HL-60 (cell line): ENCODE measurements around the gene ARHGAP32.

ENCODE experiments used
- CTCF ChIP-seq: IDR thresholded peaks from one replicate; pipeline ENCODE4 v1.5.1; 2011; ENCODE audit warnings: low read length, control low read depth, inconsistent platforms; ENCODE audit not compliant: insufficient read depth
- POLR2AphosphoS5 ChIP-seq: IDR thresholded peaks from 2 replicates; pipeline ENCODE4 v1.6.1; 2012; ENCODE audit warnings: low read depth
- REST ChIP-seq: IDR thresholded peaks from 2 replicates; pipeline ENCODE4 v1.6.1; 2012; ENCODE audit warnings: low read depth; ENCODE audit not compliant: insufficient replicate concordance

DNA sequence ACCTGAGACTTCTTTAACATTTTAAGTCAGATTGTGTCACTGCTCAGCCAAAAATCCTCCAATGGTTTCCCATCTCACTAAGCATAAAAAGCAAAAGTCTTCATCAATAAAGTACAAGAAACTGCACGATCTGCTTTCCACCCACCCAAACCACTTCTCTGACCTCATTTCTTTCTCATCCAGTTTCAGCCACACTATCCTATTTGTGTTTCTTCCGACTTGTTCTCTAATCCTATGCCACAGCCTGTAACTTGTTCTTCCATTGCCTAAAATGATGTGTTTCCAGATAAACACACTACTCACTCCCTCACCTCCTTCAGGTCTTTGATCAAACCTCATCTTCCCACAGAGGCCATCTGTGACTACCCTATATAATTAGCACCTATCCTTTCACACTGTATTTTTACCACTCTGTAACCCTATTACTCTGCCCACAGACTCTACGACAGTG is 28.4 kb downstream of the ARHGAP32 start:
- no peak for TF ChIP-seq CTCF
- TF ChIP-seq REST = no peak
- TF ChIP-seq POLR2AphosphoS5 = no peak
